ENCODE data around the gene CLIP3. TPM values are rescaled to one million over a fixed set of nuclear protein-coding genes. Genes with fewer than 3 reads are reported as not detected.
A peak's percentile ranks its signal among the peaks of the same experiment; 100 is the strongest.

The CLIP3 gene
- total RNA-seq, 1 donor from 2014 or later = 8.2 TPM

DNA sequence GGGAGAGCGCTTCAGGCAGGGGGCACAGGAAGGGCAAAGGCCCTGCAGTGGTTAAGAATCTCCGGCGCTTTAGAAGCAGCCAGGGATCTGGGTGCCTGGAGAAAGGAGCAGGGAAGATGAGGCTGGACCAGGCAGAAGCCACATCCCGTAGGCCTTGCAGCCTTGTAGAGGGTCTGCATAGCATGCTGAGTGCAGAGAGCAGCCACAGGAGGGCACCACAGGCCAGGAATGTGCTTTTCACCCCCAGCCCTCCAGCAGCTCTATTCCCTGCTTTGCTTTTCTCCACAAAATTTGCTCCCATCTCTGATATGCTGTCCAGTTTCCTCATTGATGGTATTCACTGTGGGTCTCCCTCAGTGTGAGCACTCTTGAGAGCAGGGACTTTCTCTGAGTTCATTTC lies 27.8 kb upstream of the CLIP3 start:
- Mint-ChIP-seq H3K4me1 (peaks cover 9% of the 10 kb centered on the region), H3K27ac (no peak overlapping the region), H3K27me3 (ENCODE audit: insufficient read depth, low read depth) (no peaks in the 10 kb centered on the region), H3K4me3 (no peak overlapping the region), H3K9me3 (no peaks in the 10 kb centered on the region), H3K36me3 (peaks cover 20% of the 10 kb centered on the region)
- H3K4me2 ChIP-seq = no peak overlapping the region
- no peaks in the 10 kb centered on the region for H3K27me3 ChIP-seq
- peaks cover 23% of the 10 kb centered on the region for H4K20me1 ChIP-seq (ENCODE audit: low read depth)
- H3K36me3 ChIP-seq = no peaks in the 10 kb centered on the region
- peaks cover 12% of the 10 kb centered on the region for H3K4me1 ChIP-seq
- no peak overlapping the region for H2AFZ ChIP-seq (replicated peaks)
- peak; percentile 43 for DNase-seq (ENCODE audit: low spot score)
- no peak for TF ChIP-seq EZH2 (IDR thresholded peaks at IDR 0.05)
- TF ChIP-seq, protein P1, sequence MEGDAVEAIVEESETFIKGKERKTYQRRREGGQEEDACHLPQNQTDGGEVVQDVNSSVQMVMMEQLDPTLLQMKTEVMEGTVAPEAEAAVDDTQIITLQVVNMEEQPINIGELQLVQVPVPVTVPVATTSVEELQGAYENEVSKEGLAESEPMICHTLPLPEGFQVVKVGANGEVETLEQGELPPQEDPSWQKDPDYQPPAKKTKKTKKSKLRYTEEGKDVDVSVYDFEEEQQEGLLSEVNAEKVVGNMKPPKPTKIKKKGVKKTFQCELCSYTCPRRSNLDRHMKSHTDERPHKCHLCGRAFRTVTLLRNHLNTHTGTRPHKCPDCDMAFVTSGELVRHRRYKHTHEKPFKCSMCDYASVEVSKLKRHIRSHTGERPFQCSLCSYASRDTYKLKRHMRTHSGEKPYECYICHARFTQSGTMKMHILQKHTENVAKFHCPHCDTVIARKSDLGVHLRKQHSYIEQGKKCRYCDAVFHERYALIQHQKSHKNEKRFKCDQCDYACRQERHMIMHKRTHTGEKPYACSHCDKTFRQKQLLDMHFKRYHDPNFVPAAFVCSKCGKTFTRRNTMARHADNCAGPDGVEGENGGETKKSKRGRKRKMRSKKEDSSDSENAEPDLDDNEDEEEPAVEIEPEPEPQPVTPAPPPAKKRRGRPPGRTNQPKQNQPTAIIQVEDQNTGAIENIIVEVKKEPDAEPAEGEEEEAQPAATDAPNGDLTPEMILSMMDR (IDR thresholded peaks at IDR 0.05) = peak; percentile 49
- peaks cover 37% of the 10 kb centered on the region for H3K79me2 ChIP-seq (ENCODE audit: low read depth)
- H3K9me3 ChIP-seq (ENCODE audit: low read depth) = no peaks in the 10 kb centered on the region
- no peak overlapping the region for H3K4me3 ChIP-seq
- no peaks in the 10 kb centered on the region for H3F3A ChIP-seq (ENCODE audit: low read depth)
- no peak overlapping the region for H3K27ac ChIP-seq
- H3K9ac ChIP-seq = no peak overlapping the region

DNA sequence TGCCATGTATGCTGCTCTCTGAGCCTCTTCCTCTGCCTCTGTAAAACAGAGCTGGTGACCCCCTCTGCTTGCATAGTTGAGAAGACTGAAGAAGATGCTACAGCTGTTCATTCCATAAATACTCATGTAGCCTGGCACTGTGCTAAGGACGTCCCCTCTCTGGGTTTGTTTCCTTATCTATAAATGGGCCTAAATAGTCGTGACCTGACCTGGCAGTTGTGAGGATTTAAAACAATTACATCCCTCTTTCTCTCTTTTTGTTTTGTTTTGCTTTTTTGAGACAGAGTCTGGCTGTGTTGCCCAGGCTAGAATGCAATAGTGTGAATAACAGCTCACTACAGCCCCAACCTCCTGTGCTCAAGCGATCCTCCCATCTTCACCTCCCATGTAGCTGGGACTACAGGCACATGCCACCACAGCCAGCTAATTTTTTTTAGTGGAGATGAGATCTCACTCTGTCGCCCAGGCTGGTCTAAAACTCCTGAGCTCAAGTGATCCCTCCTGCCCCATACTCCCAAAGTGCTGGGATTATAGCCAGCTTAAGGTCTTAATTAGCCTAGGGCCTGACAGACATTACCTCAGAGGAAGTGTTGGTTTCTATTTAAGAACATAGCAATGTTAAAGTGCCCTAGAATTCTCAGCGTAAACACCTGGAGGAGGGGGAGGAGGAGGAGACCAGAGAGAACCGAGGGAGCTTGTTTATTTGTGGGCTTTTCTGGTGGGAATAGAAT lies 26.7 kb upstream of the CLIP3 start:
- H3K36me3 ChIP-seq = no peaks in the 10 kb centered on the region
- no peaks in the 10 kb centered on the region for H3K9me3 ChIP-seq (ENCODE audit: low read depth)
- Mint-ChIP-seq H3K36me3 (peaks cover 13% of the 10 kb centered on the region), H3K27me3 (ENCODE audit: insufficient read depth, low read depth) (no peaks in the 10 kb centered on the region), H3K9me3 (no peaks in the 10 kb centered on the region), H3K4me1 (peaks cover 13% of the 10 kb centered on the region), H3K27ac (no peak overlapping the region), H3K4me3 (no peak overlapping the region)
- H3K4me2 ChIP-seq = no peak overlapping the region
- no peak overlapping the region for H3K27ac ChIP-seq
- no peak for DNase-seq (ENCODE audit: low spot score)
- TF ChIP-seq, protein P1 (IDR thresholded peaks at IDR 0.05) = no peak
- TF ChIP-seq EZH2 (IDR thresholded peaks at IDR 0.05) (no peak), EZH2phosphoT487 (IDR thresholded peaks at IDR 0.05) (no peak)
- H3K4me3 ChIP-seq = no peak overlapping the region
- H4K20me1 ChIP-seq (ENCODE audit: low read depth) = peaks cover 26% of the 10 kb centered on the region
- peaks cover 12% of the 10 kb centered on the region for H3K4me1 ChIP-seq
- H3K27me3 ChIP-seq = no peaks in the 10 kb centered on the region
- no peak overlapping the region for H2AFZ ChIP-seq (replicated peaks)
- peaks cover 41% of the 10 kb centered on the region for H3K79me2 ChIP-seq (ENCODE audit: low read depth)
- no peak overlapping the region for H3K9ac ChIP-seq
- peaks cover 3% of the 10 kb centered on the region for H3F3A ChIP-seq (ENCODE audit: low read depth)

- Histone ChIP-seq H3K4me3 (no peak overlapping the region), H3K27me3 (no peaks in the 10 kb centered on the region), H3F3A (ENCODE audit: low read depth) (peaks cover 10% of the 10 kb centered on the region), H3K4me1 (peaks cover 12% of the 10 kb centered on the region), H2AFZ (replicated peaks) (no peak overlapping the region), H3K36me3 (no peaks in the 10 kb centered on the region), H3K9ac (no peak overlapping the region), H3K27ac (no peak overlapping the region), H3K9me3 (ENCODE audit: low read depth) (no peaks in the 10 kb centered on the region), H3K79me2 (ENCODE audit: low read depth) (peaks cover 41% of the 10 kb centered on the region), H3K4me2 (no peak overlapping the region), H4K20me1 (ENCODE audit: low read depth) (peaks cover 26% of the 10 kb centered on the region)
- no peak overlapping the region for H3K27ac Mint-ChIP-seq
- no peak for DNase-seq (ENCODE audit: low spot score)
- no peaks in the 10 kb centered on the region for H3K27me3 Mint-ChIP-seq (ENCODE audit: insufficient read depth, low read depth)
- TF ChIP-seq EZH2 (IDR thresholded peaks at IDR 0.05) (no peak), EZH2phosphoT487 (IDR thresholded peaks at IDR 0.05) (no peak)
- TF ChIP-seq, protein P1 (IDR thresholded peaks at IDR 0.05) = no peak
- H3K4me1 Mint-ChIP-seq = peaks cover 15% of the 10 kb centered on the region
- H3K4me3 Mint-ChIP-seq = no peak overlapping the region
- peaks cover 11% of the 10 kb centered on the region for H3K36me3 Mint-ChIP-seq
- H3K9me3 Mint-ChIP-seq = no peaks in the 10 kb centered on the region
Observed at GRCh38 chr19:36058481-36059179, 26.0 kb upstream of the CLIP3 start.

Measured in neural progenitor cell (in vitro differentiated cells).